Right lobe of liver (tissue), 6 donors: Measurements from ENCODE around the gene ADAMTS2. TPM values are rescaled to one million over a fixed set of nuclear protein-coding genes. Genes with fewer than 3 reads are reported as not detected.

ENCODE experiments used
- ATAC-seq, 4 donors: fragments of 200-7000 bp; cut with Tn5 transposase; one replicate each; pipeline ENCODE4 v1.9.1; 2020; ENCODE audit warnings: mild to moderate bottlenecking in 4 of 4, moderate library complexity in 4 of 4
- DNase-seq, 3 donors: peaks; one replicate each; pipeline ENCODE4 v3.0.0-alpha.2; 2020
- H3K27ac ChIP-seq, 3 donors: fragments of 200-600 bp; one replicate each; pipeline ENCODE4 v1.8.0; 2022
- H3K27me3 ChIP-seq, 2 donors: fragments of 200-600 bp; one replicate each; pipeline ENCODE4 v1.8.0; 2022
- H3K36me3 ChIP-seq, 4 donors: fragments of 200-600 bp; sonication (generic) in 1 of 4; one replicate each; pipeline versions ENCODE4 v1.5.1 to v1.8.0; 2017 to 2022; ENCODE audit warnings: control low read depth in 1 of 4
- H3K4me1 ChIP-seq, 4 donors: fragments of 200-600 bp; sonication (generic) in 1 of 4; one replicate each; pipeline versions ENCODE4 v1.5.1 to v1.8.0; 2017 to 2022; ENCODE audit warnings: control low read depth in 1 of 4
- H3K4me3 ChIP-seq, 3 donors: fragments of 200-600 bp; one replicate each; pipeline ENCODE4 v1.8.0; 2022
- H3K9me3 ChIP-seq, 4 donors: fragments of 200-600 bp; sonication (generic) in 1 of 4; one replicate each; pipeline versions ENCODE4 v1.5.1 to v1.8.0; 2017 to 2022; ENCODE audit warnings: control low read depth in 1 of 4
- POLR2A ChIP-seq: fragments of 450-650 bp; IDR thresholded peaks from one replicate; pipeline ENCODE4 v1.6.1; 2017; ENCODE audit warnings: antibody characterized with exemption, mild to moderate bottlenecking
- WGBS: methylation state at CpG from one replicate; pipeline ENCODE4 v1.1.6; 2018; ENCODE audit warnings: low coverage, low lambda C conversion rate; ENCODE audit not compliant: insufficient coverage; ENCODE audit errors: missing lambda C conversion rate; 5-methylcytosine and 5-hydroxymethylcytosine counted together
- intact Hi-C, 2 donors: fragments of 100-400 bp; cut with DNase I; formaldehyde crosslinking; loops; one replicate each; pipeline versions ENCODE4 v1.11.2 to v1.14.1; 2022
- total RNA-seq, 6 experiments: library from RNA; depleted of rRNA in 2 of 6; stranded (reverse); fragments of >200 nt in 2 of 6; fragmentation: NEBNext Ultra II Directional in 3 of 6; extraction: Animal tissue kit (Norgen Biotek cat#: 25700) in 3 of 6; gene quantifications; one replicate each; pipeline versions ENCODE4 v1.1.0 to v1.2.4, GENCODE V29; 2016 to 2023
- TF ChIP-seq, protein P1 (sequence below), 4 donors: fragments of 200-600 bp in 3 of 4; fragments of 450-650 bp in 1 of 4; IDR thresholded peaks; one replicate each; pipeline versions ENCODE4 v1.5.1 to v1.8.0; 2016 to 2022; ENCODE audit warnings: antibody characterized with exemption in 4 of 4, mild to moderate bottlenecking in 2 of 4
- donor health status: DM: no; HTN: yes; CAD: no.
- donor health status: DM: no; HTN: no; CAD: no.
- donor health status: DM: no; HTN: no; CAD: no.
- donor health status: DM: no; HTN: yes; CAD: no.
- donor health status: DM: no; HTN: yes; CAD: no.

The ADAMTS2 gene
- total RNA-seq, 6 experiments from 2014 or later: 6.3 to 18.9 (median 13.5) TPM

GRCh38 chr5:179115845-179116524 is 229.3 kb downstream of the ADAMTS2 start:
- Histone ChIP-seq H3K4me1 (no peaks in the 10 kb centered on the region), H3K9me3 (no peaks in the 10 kb centered on the region), H3K27ac (no peak overlapping the region), H3K36me3 (no peaks in the 10 kb centered on the region), H3K4me3 (no peak overlapping the region), H3K27me3 (no peaks in the 10 kb centered on the region)
- 72% methylated on average over 5 of the region's 9 CpGs for WGBS
- intact Hi-C loops: no loop called here
- no peak for TF ChIP-seq POLR2A
- TF ChIP-seq, protein P1, sequence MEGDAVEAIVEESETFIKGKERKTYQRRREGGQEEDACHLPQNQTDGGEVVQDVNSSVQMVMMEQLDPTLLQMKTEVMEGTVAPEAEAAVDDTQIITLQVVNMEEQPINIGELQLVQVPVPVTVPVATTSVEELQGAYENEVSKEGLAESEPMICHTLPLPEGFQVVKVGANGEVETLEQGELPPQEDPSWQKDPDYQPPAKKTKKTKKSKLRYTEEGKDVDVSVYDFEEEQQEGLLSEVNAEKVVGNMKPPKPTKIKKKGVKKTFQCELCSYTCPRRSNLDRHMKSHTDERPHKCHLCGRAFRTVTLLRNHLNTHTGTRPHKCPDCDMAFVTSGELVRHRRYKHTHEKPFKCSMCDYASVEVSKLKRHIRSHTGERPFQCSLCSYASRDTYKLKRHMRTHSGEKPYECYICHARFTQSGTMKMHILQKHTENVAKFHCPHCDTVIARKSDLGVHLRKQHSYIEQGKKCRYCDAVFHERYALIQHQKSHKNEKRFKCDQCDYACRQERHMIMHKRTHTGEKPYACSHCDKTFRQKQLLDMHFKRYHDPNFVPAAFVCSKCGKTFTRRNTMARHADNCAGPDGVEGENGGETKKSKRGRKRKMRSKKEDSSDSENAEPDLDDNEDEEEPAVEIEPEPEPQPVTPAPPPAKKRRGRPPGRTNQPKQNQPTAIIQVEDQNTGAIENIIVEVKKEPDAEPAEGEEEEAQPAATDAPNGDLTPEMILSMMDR (IDR thresholded peaks at IDR 0.05): no peak
- ATAC-seq: no peak
- no peak for DNase-seq

DNA sequence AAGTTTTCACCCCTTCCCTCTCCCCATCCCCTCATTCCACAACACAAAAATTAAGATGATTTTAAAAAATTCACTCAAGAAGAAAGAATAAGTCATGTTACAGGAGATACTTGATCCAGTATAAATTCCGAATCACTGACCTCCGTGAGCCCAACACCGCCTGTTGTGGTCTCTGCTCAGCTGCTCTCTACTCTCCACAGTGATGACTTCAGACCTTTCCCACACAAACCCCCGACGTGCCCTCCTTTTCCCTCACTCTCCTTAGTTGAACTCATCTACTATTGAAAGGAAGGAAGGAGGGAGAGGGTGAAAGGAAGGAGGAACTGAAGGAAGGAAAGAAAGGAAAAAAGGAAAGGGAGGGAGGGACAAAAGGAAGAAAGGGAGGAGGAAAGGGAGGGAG is 230.0 kb downstream of the ADAMTS2 start:
- Histone ChIP-seq H3K4me3 (no peak overlapping the region), H3K36me3 (no peaks in the 10 kb centered on the region), H3K27me3 (no peaks in the 10 kb centered on the region), H3K27ac (no peak overlapping the region), H3K9me3 (no peaks in the 10 kb centered on the region), H3K4me1 (no peaks in the 10 kb centered on the region)
- no peak for ATAC-seq
- intact Hi-C loops: no loop called here
- no peak for DNase-seq
- no peak for TF ChIP-seq POLR2A
- TF ChIP-seq, protein P1 (IDR thresholded peaks at IDR 0.05): no peak
- WGBS: 71% methylated on average over 5 of the region's 5 CpGs

DNA sequence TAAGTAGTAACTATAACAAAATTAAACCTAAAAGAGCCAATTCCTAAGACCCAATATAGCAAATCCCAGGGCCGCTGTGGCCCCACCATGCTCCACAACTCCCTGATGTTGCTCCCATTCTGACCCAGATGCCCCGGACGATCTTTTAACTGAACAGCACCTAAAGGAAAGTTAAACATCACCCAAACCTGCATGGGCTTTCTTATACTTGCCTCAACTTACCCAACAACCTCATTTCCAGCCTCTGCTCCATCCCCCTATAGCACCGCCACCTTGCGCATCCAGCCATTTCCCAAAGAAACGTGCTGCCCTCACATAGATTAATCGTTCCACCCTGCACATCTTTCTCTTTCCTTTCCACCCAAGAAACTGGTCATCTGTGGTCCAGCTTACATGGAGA is 230.5 kb downstream of the ADAMTS2 start:
- Histone ChIP-seq H3K27ac (no peak overlapping the region), H3K9me3 (no peaks in the 10 kb centered on the region), H3K27me3 (no peaks in the 10 kb centered on the region), H3K4me3 (no peak overlapping the region), H3K36me3 (no peaks in the 10 kb centered on the region), H3K4me1 (no peaks in the 10 kb centered on the region)
- TF ChIP-seq, protein P1 (IDR thresholded peaks at IDR 0.05): no peak
- no peak for TF ChIP-seq POLR2A
- WGBS: 88% methylated on average over 6 of the region's 7 CpGs
- intact Hi-C loops: no loop called here
- ATAC-seq (no peak), DNase-seq (no peak)

GRCh38 chr5:179113945-179114641 is 231.2 kb downstream of the ADAMTS2 start:
- 72% methylated on average over 12 of the region's 12 CpGs for WGBS
- Histone ChIP-seq H3K27me3 (no peaks in the 10 kb centered on the region), H3K9me3 (no peaks in the 10 kb centered on the region), H3K36me3 (no peaks in the 10 kb centered on the region), H3K27ac (no peak overlapping the region), H3K4me3 (no peak overlapping the region), H3K4me1 (no peaks in the 10 kb centered on the region)
- intact Hi-C loops: no loop called here
- TF ChIP-seq, protein P1 (IDR thresholded peaks at IDR 0.05): no peak
- no peak for TF ChIP-seq POLR2A
- DNase-seq: no peak
- ATAC-seq: no peak
